HEK293T (cell line): ENCODE data around the gene PBRM1.

Source experiments
- ARNT ChIP-seq: fragments of 450-650 bp; IDR thresholded peaks from 2 replicates; pipeline ENCODE4 v1.6.1; 2017; ENCODE audit warnings: mild to moderate bottlenecking
- BHLHE40 ChIP-seq: fragments of 450-650 bp; IDR thresholded peaks from 2 replicates; pipeline ENCODE4 v1.6.1; 2016; ENCODE audit warnings: mild to moderate bottlenecking, moderate library complexity, borderline replicate concordance
- CTBP1 ChIP-seq: fragments of 450-650 bp; IDR thresholded peaks from 2 replicates; pipeline ENCODE4 v1.6.1; 2016; ENCODE audit warnings: borderline replicate concordance
- ELF4 ChIP-seq: fragments of 450-650 bp; IDR thresholded peaks from 2 replicates; pipeline ENCODE4 v1.6.1; 2017; ENCODE audit warnings: antibody characterized with exemption
- FOXA1 ChIP-seq: fragments of 450-650 bp; IDR thresholded peaks from 2 replicates; pipeline ENCODE4 v1.6.1; 2016; ENCODE audit warnings: mild to moderate bottlenecking
- FOXK2 ChIP-seq: fragments of 450-650 bp; IDR thresholded peaks from 2 replicates; pipeline ENCODE4 v1.6.1; 2016; ENCODE audit warnings: mild to moderate bottlenecking
- HDGF ChIP-seq: fragments of 450-650 bp; IDR thresholded peaks from 2 replicates; pipeline ENCODE4 v1.6.1; 2017; ENCODE audit warnings: antibody characterized with exemption, borderline replicate concordance
- PKNOX1 ChIP-seq: fragments of 450-650 bp; IDR thresholded peaks from 2 replicates; pipeline ENCODE4 v1.6.1; 2016
- SP1 ChIP-seq: fragments of 450-650 bp; IDR thresholded peaks from 2 replicates; pipeline ENCODE4 v1.6.1; 2017
- SUZ12 ChIP-seq: fragments of 450-650 bp; IDR thresholded peaks from 2 replicates; pipeline ENCODE4 v1.6.1; 2016; ENCODE audit warnings: mild to moderate bottlenecking
- TARDBP ChIP-seq: fragments of 450-650 bp; IDR thresholded peaks from 2 replicates; pipeline ENCODE4 v1.6.1; 2016
- ZNF384 ChIP-seq: fragments of 450-650 bp; IDR thresholded peaks from 2 replicates; pipeline ENCODE4 v1.6.1; 2016

DNA sequence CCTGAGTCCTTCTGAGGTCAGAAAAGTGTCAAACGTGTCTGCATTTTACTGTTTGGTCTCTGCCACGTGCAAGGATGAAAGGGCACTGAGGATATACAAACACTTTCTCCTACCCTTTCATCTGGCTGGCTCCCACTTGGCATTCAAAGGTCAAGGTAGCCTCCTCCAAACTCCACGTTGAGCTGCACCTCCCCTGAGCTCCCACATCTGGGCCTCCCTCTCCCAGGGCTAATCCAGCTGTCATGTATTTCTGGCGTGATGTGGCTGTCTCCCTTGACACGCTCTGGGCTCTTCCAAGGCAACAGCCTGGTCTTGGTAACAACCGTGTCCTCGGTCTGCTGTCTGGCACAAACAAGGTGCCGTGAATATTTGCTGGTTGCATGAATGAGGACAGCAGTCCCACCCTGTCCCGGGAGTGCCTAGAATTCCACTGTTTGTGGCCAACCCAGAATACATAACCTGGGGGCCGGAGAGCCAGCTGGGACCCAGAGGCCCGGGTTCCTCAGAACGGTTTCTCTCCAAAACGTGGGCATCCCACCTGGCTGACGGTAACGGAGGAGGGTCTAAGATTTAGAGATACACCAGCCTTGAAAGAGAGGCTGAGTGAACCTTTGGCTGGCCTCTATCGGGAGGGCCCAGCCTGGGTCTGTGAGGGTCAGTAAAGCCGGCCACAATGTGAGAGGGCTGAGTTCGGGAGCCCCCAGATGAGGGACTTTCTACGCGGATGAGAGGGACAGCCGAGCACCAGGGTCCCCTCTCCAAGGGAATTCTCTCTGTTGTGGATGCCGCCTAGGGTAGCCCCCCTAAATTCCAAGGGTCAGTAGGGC, 19.1 kb upstream of the PBRM1 start:
- no peak for TF ChIP-seq CTBP1
- no peak for TF ChIP-seq PKNOX1
- TF ChIP-seq ELF4, result no peak
- TF ChIP-seq FOXA1, result no peak
- no peak for TF ChIP-seq ZNF384
- TF ChIP-seq SUZ12, result no peak
- no peak for TF ChIP-seq HDGF
- no peak for TF ChIP-seq ARNT
- no peak for TF ChIP-seq TARDBP
- no peak for TF ChIP-seq BHLHE40
- TF ChIP-seq FOXK2, result no peak
- TF ChIP-seq SP1, result no peak
